Tibial nerve (tissue), 4 donors: ENCODE data around the gene ATP11A.

Source experiments
- EP300 ChIP-seq, 2 donors: sonication (generic); formaldehyde crosslinking; IDR thresholded peaks; one replicate each; pipeline ENCODE4 v1.6.1; 2017; ENCODE audit warnings: antibody characterized with exemption in 2 of 2, mild to moderate bottlenecking in 1 of 2
- POLR2A ChIP-seq, 2 donors: fragments of 450-650 bp; IDR thresholded peaks; one replicate each; pipeline ENCODE4 v1.6.1; 2017; ENCODE audit warnings: antibody characterized with exemption in 2 of 2, mild to moderate bottlenecking in 2 of 2, moderate library complexity in 2 of 2
- TF ChIP-seq, protein P1 (sequence below), 5 experiments: fragments of 200-600 bp in 3 of 5; fragments of 450-650 bp in 2 of 5; sonication (generic) in 3 of 5; IDR thresholded peaks; one replicate each; pipeline ENCODE4 v1.5.1; 2016 to 2019; ENCODE audit warnings: antibody characterized with exemption in 5 of 5, mild to moderate bottlenecking in 3 of 5, moderate library complexity in 2 of 5

DNA sequence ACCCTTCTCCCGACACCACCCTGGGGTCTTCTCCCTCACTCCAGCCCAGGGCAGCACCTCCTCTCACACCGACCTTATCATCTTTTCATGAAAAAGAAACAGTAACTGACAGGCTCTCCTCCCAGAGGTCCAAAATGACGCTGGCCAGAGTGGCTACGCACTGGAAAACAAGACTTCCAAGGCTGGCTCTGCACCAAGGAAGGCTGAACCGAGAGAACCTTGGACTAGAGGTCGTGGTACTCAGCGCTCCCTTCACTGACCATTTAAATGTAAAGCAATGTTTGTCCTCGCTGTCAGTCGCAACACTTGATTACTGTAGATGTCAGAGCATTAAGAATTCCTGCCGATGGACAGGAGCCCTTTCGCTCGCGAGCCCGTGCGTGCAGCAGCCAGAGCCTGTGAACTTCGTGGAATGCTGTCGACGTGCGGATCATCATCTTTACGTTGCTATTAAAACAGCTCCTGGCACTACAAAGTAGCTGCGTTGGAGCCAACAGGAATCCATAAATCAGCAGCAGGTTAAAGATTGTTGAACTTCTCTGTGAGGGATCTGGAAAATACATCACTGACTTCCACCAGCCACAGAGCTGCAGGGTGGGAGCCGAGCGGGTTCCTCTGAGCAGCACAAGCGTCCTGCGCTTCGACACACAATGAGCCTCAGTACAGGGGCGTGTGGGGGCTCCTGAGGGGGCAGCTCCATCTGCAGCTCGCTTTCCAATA, 153.7 kb downstream of the ATP11A start:
- TF ChIP-seq POLR2A (IDR thresholded peaks at IDR 0.05) (no peak), EP300 (IDR thresholded peaks at IDR 0.05) (no peak)
- TF ChIP-seq, protein P1, sequence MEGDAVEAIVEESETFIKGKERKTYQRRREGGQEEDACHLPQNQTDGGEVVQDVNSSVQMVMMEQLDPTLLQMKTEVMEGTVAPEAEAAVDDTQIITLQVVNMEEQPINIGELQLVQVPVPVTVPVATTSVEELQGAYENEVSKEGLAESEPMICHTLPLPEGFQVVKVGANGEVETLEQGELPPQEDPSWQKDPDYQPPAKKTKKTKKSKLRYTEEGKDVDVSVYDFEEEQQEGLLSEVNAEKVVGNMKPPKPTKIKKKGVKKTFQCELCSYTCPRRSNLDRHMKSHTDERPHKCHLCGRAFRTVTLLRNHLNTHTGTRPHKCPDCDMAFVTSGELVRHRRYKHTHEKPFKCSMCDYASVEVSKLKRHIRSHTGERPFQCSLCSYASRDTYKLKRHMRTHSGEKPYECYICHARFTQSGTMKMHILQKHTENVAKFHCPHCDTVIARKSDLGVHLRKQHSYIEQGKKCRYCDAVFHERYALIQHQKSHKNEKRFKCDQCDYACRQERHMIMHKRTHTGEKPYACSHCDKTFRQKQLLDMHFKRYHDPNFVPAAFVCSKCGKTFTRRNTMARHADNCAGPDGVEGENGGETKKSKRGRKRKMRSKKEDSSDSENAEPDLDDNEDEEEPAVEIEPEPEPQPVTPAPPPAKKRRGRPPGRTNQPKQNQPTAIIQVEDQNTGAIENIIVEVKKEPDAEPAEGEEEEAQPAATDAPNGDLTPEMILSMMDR (IDR thresholded peaks at IDR 0.05): no peak
